ENCODE data around the gene TBC1D4. TPM values are rescaled to one million over a fixed set of nuclear protein-coding genes. Genes with fewer than 3 reads are reported as not detected.

The TBC1D4 gene
- total and polyA plus RNA-seq, 2 experiments from 2014 or later, result 18.7 to 38.2 TPM

- TF ChIP-seq EZH2 (IDR thresholded peaks at IDR 0.05; ENCODE audit: low read depth, unreplicated experiment) (no peak), STAT1 (IDR thresholded peaks at IDR 0.05; ENCODE audit: unreplicated experiment) (no peak), ZNF331 (CRISPR knock-in tag; IDR thresholded peaks at IDR 0.05; ENCODE audit: low read depth) (no peak), NANOG (IDR thresholded peaks at IDR 0.05; ENCODE audit: borderline replicate concordance) (no peak), ETS1 (IDR thresholded peaks at IDR 0.05) (no peak), JUNB (IDR thresholded peaks at IDR 0.05; ENCODE audit: unreplicated experiment) (no peak), ZNF114 (CRISPR knock-in tag; IDR thresholded peaks at IDR 0.05) (no peak), REST (IDR thresholded peaks at IDR 0.05; ENCODE audit: unreplicated experiment) (no peak), CREB1 (CRISPR knock-in tag; IDR thresholded peaks at IDR 0.05; ENCODE audit: low read depth) (no peak), CTCF (conservative IDR thresholded peaks at IDR 0.05; ENCODE audit: low read depth in 2 of 2) (no peak), POLR2AphosphoS5 (IDR thresholded peaks at IDR 0.05; ENCODE audit: low read depth) (no peak), ZNF462 (CRISPR knock-in tag; IDR thresholded peaks at IDR 0.05) (no peak), EZH2phosphoT487 (IDR thresholded peaks at IDR 0.05; ENCODE audit: unreplicated experiment) (no peak)
- no peak for ATAC-seq
- no peaks in the 10 kb centered on the region for H3K9me3 Mint-ChIP-seq
Observed at GRCh38 chr13:75422028-75422427, 59.9 kb downstream of the TBC1D4 start.

More at GRCh38 chr13:75422028-75422427, 59.9 kb downstream of the TBC1D4 start:
- Mint-ChIP-seq H3K4me3 (no peak overlapping the region), H3K36me3 (ENCODE audit: low read depth) (no peaks in the 10 kb centered on the region), H3K27ac (no peak overlapping the region), H3K27me3 (ENCODE audit: insufficient read depth, low read depth, poor library complexity) (no peaks in the 10 kb centered on the region), H3K4me1 (peaks cover 15% of the 10 kb centered on the region)
- Histone ChIP-seq H2AFZ (no peak overlapping the region), H3K79me2 (replicated peaks; ENCODE audit: insufficient read depth) (peaks cover 14% of the 10 kb centered on the region), H3K4me1 (ENCODE audit: insufficient read depth) (no peaks in the 10 kb centered on the region), H3K36me3 (ENCODE audit: insufficient read depth) (no peaks in the 10 kb centered on the region), H3K4me2 (no peak overlapping the region), H3K9me2 (ENCODE audit: insufficient read depth) (no peaks in the 10 kb centered on the region), H3K4me3 (no peak overlapping the region), H3F3A (replicated peaks; ENCODE audit: low read depth) (no peaks in the 10 kb centered on the region), H3K27ac (ENCODE audit: low read depth) (no peak overlapping the region), H4K20me1 (replicated peaks; ENCODE audit: insufficient read depth) (no peaks in the 10 kb centered on the region), H3K27me3 (ENCODE audit: insufficient read depth) (no peaks in the 10 kb centered on the region)
- no peak for DNase-seq (ENCODE audit: low spot score)
